Stimulated activated naive B cell treated with anti-CD40 and anti-IgM and Interleukin-4, amounts not matched to agents 10 μg/mL and 1 μg/mL and 100 μg/mL, for 72 hours (primary cell): Measurements from ENCODE around the gene SLC9A7.
"Not testable (repeated sequence)": the region's sequence is repeated elsewhere in the genome, so short reads cannot be mapped to it uniquely, and the experiment has no call there.

Experiments
- ATAC-seq, 2 donors: fragments of 150-1000 bp; cut with Tn5 transposase; replicated peaks; 2 replicates each; pipeline ENCODE4 v1.10.0; 2021; ENCODE audit warnings: moderate library complexity in 1 of 2
- DNase-seq: peaks from one replicate; pipeline ENCODE4 v3.0.0; 2021
- H3K27ac Mint-ChIP-seq: one replicate; pipeline ENCODE4 v1.8.0; 2022; ENCODE audit warnings: mild to moderate bottlenecking, mixed read lengths
- H3K27me3 Mint-ChIP-seq, 2 donors: one replicate each; pipeline ENCODE4 v1.8.0; 2022; ENCODE audit warnings: mixed read lengths in 2 of 2
- H3K36me3 Mint-ChIP-seq, 2 donors: one replicate each; pipeline ENCODE4 v1.8.0; 2022; ENCODE audit warnings: mixed read lengths in 2 of 2, mild to moderate bottlenecking in 1 of 2
- H3K4me1 Mint-ChIP-seq, 2 donors: one replicate each; pipeline ENCODE4 v1.8.0; 2022; ENCODE audit warnings: mixed read lengths in 2 of 2, mild to moderate bottlenecking in 1 of 2
- H3K4me3 Mint-ChIP-seq, 2 donors: one replicate each; pipeline ENCODE4 v1.8.0; 2022; ENCODE audit warnings: mild to moderate bottlenecking in 2 of 2, mixed read lengths in 2 of 2, moderate library complexity in 1 of 2
- H3K9me3 Mint-ChIP-seq, 2 donors: one replicate each; pipeline ENCODE4 v1.8.0; 2022; ENCODE audit warnings: mixed read lengths in 2 of 2, mild to moderate bottlenecking in 1 of 2

SLC9A7 gene

DNA sequence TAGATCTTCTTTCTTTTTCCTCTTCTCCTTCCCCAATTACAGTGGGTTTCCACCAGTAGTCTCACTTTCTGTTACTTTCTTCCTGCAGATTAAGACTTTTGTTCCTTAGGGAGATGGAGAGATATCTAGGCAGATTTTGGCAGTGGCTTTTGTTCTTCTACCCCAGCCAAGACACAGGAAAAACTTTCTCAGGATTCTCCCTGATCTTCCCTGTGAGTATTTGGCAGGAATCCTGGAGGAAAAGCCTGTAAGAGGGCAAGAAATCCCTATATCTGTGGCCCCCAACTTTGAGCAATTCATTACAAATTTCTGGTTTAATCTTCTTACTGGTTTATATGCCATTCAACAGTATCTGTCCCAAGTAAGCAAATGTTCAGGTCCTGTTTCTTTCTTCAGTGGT lies 21.9 kb downstream of the SLC9A7 start:
- Mint-ChIP-seq H3K4me3 (no peak overlapping the region), H3K27ac (no peak overlapping the region), H3K27me3 (no peaks in the 10 kb centered on the region), H3K9me3 (peaks cover 9 to 21% of the 10 kb centered on the region in 2 donors), H3K4me1 (peaks cover 10 to 24% of the 10 kb centered on the region in 2 donors), H3K36me3 (peaks cover 33 to 53% of the 10 kb centered on the region in 2 donors)
- ATAC-seq (no peak), DNase-seq (no peak)

DNA sequence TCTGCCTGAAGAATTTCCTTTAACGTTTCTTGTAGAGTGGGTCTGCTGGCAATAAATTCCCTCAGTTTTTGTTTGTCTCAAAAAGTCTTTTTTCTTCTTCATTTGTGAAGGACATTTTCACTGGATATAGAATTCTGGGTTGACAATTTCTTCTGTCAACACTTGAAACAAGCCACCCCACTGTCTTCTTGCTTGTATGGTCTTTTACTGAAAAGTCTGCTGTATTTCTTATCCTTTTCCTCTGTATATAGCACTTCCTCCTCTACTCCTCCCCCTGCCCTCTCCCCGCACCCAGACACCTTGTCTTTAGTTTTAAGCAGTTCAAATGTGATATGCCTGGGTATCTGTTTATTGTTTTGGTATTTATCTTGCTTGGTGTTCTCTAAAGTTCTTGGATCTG lies 23.3 kb downstream of the SLC9A7 start:
- H3K4me3 Mint-ChIP-seq = no peak overlapping the region
- peaks cover 9 to 21% of the 10 kb centered on the region in 2 donors for H3K9me3 Mint-ChIP-seq
- no peak for DNase-seq
- H3K4me1 Mint-ChIP-seq = peaks cover 13 to 23% of the 10 kb centered on the region in 2 donors
- H3K36me3 Mint-ChIP-seq = peaks cover 33 to 52% of the 10 kb centered on the region in 2 donors
- H3K27ac Mint-ChIP-seq = no peak overlapping the region
- no peaks in the 10 kb centered on the region for H3K27me3 Mint-ChIP-seq
- no peak for ATAC-seq

DNA sequence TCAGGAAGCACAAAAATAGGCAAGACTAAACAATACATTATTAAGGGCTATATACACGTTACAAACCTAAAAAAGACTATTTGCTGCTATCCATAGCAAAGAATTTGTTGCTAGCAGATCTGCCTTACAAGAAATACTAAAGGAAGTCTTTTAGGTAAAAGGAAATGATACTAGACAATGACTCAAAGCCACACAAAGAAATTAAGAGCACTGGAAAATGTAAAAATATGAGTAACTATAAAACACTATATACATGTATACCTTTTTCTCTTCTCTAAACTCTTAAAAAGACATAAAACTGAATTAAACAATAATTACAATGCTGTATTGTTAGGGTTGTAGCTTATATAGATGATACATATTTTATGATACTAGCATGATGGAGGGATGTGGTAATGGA lies 25.7 kb downstream of the SLC9A7 start:
- Mint-ChIP-seq H3K36me3 (peaks cover 26 to 42% of the 10 kb centered on the region in 2 donors), H3K27ac (no peak overlapping the region), H3K4me3 (no peak overlapping the region), H3K27me3 (no peaks in the 10 kb centered on the region), H3K9me3 (peaks cover 6 to 17% of the 10 kb centered on the region in 2 donors), H3K4me1 (peaks cover 9 to 16% of the 10 kb centered on the region in 2 donors)
- peak; percentile 60 to 67 for ATAC-seq
- DNase-seq = no peak

DNA sequence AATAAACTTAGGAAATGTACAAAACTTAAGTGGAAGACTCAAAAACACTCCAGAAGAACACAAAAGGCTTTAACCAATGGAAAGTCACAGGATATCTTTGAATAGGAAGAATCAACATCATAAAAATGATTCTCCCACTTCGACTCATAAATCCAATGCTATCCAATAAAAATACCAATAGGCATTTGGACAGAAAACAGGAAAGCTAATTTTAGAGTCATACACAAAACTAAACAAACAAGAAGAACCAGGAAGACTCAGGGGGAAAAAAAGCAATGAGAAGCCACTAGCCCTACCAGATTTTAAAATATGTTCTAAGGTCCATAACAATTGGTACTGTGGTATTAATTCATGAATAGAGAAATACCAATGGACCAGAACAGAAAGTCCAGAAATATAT lies 28.2 kb downstream of the SLC9A7 start:
- no peak for ATAC-seq
- H3K4me1 Mint-ChIP-seq = peaks cover 13 to 30% of the 10 kb centered on the region in 2 donors
- no peak for DNase-seq
- no peak overlapping the region for H3K27ac Mint-ChIP-seq
- H3K9me3 Mint-ChIP-seq = peaks cover 2% of the 10 kb centered on the region in 2 donors
- H3K36me3 Mint-ChIP-seq = peaks cover 10 to 29% of the 10 kb centered on the region in 2 donors
- no peaks in the 10 kb centered on the region for H3K27me3 Mint-ChIP-seq
- no peak overlapping the region for H3K4me3 Mint-ChIP-seq

DNA sequence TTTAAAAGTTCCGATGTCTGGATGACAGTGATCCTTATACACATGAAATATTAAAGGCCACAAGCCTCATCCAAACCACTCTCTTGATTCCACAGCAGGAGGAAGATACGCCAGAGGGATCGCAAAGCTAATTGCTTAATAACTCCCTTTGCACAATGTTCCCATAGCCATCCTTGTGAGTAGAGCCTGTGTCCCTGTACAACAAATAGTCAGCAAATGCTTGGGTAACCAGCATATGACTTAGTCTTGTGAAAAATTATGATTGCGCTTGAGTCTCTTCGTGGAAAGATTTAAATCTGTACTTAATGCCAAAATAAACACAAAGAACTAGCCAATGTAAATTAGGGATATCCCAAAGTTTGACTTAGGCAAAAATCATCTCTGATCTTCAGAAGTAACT lies 31.5 kb downstream of the SLC9A7 start:
- DNase-seq (no peak), ATAC-seq (no peak)
- Mint-ChIP-seq H3K4me1 (peaks cover 20 to 47% of the 10 kb centered on the region in 2 donors), H3K27ac (no peak overlapping the region), H3K4me3 (no peak overlapping the region), H3K27me3 (no peaks in the 10 kb centered on the region), H3K36me3 (peaks cover 12 to 23% of the 10 kb centered on the region in 2 donors), H3K9me3 (peaks cover 2 to 5% of the 10 kb centered on the region in 2 donors)

DNA sequence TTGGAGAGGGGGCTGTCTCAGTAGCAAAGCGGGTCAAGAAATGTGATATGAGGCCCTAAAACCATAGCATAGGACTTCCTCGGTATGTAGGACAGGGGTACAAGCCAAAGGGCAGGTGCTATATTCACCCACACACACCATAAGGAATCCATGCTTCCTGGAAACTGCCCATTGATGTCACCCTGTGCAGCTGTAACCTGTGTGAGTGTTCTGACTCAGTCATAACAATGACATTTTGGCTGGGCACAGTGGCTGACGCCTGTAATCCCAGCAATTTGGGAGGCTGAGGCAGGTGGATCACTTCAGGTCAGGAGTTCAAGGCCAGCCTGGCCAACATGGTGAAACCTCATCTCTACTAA lies 35.4 kb downstream of the SLC9A7 start:
- peaks cover 10 to 16% of the 10 kb centered on the region in 2 donors for H3K36me3 Mint-ChIP-seq
- ATAC-seq = peak; percentile 86
- peaks cover 30 to 62% of the 10 kb centered on the region in 2 donors for H3K4me1 Mint-ChIP-seq
- H3K27ac Mint-ChIP-seq = peak overlapping the region; percentile 83
- not testable (repeated sequence) for H3K27me3 Mint-ChIP-seq, DNase-seq, H3K9me3 Mint-ChIP-seq
- peak overlapping the region in 1 of 2 donors; percentile 19 for H3K4me3 Mint-ChIP-seq

DNA sequence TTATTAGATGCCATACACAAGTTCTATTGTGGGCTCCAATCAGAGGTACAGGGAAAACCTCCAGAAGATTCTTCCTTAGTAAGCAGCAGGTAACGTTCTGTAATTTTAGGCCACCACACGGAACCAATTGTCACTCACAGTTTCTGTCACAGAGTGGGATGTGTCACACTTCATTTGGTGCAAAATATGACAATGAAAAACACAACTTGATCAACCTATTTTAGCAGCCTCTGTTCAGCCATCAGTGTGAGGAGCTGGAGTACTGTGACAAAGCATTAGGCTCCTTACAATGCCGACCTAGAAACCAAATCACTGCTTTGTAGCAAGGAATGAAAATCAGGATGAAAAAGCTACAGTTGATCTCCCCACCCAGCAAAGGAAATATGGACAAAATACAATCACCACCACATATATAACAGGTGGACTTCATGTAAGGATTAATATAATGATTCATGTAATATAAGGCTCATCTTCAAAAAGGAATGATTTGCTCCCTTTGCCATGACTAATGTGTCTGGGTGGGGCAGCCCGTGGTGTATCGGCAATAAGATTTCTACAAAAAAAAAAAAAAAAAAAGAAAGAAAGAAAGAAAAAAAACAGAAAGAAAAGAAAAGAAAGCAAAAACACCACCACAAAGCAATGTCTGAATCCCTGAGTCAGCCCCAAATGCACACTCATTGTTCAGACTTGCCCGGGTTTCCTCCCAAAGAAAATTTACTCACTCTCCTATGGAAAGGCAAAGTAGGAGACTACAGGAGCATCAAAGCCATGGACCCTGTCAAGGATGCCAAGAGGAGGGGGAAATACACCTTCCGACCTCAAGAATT lies 36.0 kb downstream of the SLC9A7 start:
- Mint-ChIP-seq H3K4me1 (peaks cover 30 to 67% of the 10 kb centered on the region in 2 donors), H3K36me3 (peaks cover 9 to 17% of the 10 kb centered on the region in 2 donors), H3K27ac (peak overlapping the region; percentile 83), H3K4me3 (peak overlapping the region in 1 of 2 donors; percentile 44), H3K27me3 (no peaks in the 10 kb centered on the region), H3K9me3 (peaks cover 2 to 5% of the 10 kb centered on the region in 2 donors)
- DNase-seq (no peak), ATAC-seq (peak; percentile 27 to 36)

DNA sequence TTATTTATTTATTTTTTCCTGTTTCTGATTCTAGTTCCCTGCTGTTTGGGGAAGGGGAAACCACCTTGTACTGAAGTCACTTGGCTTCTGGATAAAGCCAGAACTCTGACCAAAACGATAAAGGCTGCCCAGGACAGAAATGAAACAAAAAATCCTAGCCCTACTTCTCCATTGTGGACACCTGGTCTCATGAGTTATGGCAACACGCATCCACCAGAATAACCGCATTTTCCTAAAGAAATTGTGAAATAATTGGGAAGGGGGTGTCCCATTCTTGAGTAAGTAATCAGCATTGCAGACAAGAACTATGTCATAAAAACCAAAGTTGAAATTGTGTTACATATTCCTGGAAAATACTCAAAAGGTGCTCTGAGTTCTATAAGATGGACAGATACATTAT lies 42.1 kb downstream of the SLC9A7 start:
- Mint-ChIP-seq H3K4me1 (peaks cover 27 to 66% of the 10 kb centered on the region in 2 donors), H3K9me3 (peaks cover 0 to under 1% of the 10 kb centered on the region in 2 donors), H3K36me3 (peaks cover 7 to 12% of the 10 kb centered on the region in 2 donors), H3K27ac (no peak overlapping the region), H3K27me3 (peaks cover 0 to 2% of the 10 kb centered on the region in 2 donors), H3K4me3 (no peak overlapping the region)
- ATAC-seq (no peak), DNase-seq (no peak)

DNA sequence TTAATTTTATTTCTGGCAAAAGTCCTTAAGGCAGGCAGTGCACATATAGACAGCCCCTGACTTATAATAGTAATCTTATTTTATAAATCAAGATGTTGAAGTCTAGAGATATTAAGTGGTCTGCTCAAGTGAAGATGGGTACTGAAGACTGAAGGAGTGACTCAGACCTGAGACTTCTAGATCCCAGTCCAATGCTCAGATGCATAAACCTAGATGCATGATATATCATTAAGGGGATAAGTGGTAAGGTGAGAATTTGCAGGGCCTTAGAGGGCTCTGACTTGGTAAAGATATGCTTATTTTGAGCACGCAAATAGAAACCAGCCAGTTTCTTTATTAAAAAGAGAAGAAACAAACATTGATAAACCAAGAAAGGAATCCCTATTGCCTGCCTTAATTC lies 42.9 kb downstream of the SLC9A7 start:
- Mint-ChIP-seq H3K4me3 (no peak overlapping the region), H3K27me3 (peaks cover 0 to 5% of the 10 kb centered on the region in 2 donors), H3K27ac (peak overlapping the region; percentile 47), H3K4me1 (peaks cover 29 to 67% of the 10 kb centered on the region in 2 donors), H3K9me3 (peaks cover 2 to 3% of the 10 kb centered on the region in 2 donors), H3K36me3 (peaks cover 11 to 16% of the 10 kb centered on the region in 2 donors)
- no peak for ATAC-seq
- no peak for DNase-seq

DNA sequence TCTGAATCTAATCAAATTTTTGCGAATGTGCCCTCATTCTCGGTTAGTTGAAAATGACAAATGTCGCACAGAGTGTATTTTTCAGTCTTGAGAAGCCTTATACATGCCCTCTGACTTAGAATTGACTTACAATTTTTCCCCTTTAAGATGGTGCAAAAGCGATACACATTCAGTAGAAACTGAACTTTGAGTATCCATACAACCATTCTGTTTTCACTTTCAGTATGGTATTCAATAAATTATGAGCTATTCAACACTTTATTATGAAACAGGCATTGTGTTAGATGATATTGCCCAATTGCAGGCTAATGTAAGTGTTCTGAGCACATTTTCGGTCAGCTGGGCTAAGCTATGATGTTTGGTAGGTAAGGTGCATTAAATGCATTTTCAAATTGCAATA lies 43.4 kb downstream of the SLC9A7 start:
- ATAC-seq = no peak
- Mint-ChIP-seq H3K27ac (peak overlapping the region; percentile 47), H3K27me3 (peaks cover 0 to 5% of the 10 kb centered on the region in 2 donors), H3K4me1 (peaks cover 31 to 68% of the 10 kb centered on the region in 2 donors), H3K9me3 (peaks cover 2 to 3% of the 10 kb centered on the region in 2 donors), H3K36me3 (peaks cover 10 to 16% of the 10 kb centered on the region in 2 donors), H3K4me3 (no peak overlapping the region)
- DNase-seq = no peak

DNA sequence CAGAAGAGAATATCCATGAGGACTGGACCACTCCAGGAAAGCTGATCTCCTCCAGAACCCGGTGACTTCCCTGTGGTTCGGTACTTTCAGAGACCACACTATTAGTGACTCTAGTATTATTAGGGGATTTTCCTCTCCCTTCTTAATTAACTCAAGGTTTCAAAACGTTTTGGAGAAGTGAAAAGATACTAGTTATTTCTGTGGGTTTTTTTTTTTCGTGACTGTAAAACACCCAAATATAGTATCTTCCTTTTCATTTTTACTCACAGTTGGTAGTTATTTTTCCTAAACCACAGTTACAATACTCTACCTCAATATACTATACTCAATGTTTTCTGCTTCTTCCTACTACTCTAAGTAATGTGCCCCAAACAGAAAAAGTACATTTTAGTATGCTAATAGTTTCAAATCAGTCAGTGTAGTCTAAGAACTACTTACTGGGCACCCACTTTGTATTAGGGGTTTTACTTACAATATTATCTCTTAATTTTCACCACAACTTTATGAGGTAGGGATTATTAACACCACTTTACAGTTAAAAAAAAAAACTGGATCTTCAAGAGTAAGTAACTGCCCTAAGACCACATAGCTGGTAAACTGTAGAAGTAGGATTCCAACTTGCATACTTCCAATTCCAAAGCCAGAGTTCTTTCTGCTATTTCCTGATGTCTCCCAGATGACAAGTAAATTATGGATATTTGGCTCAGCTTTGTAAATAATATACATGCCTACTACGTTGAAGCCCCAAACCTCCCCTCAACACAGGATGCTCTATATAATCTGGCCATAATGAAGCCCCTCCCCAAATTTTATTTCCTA lies 45.0 kb downstream of the SLC9A7 start:
- ATAC-seq = peak; percentile 69 to 71
- peaks cover 10 to 22% of the 10 kb centered on the region in 2 donors for H3K36me3 Mint-ChIP-seq
- H3K27ac Mint-ChIP-seq = peak overlapping the region; percentile 84
- peaks cover 0 to 5% of the 10 kb centered on the region in 2 donors for H3K27me3 Mint-ChIP-seq
- H3K4me1 Mint-ChIP-seq = peaks cover 36 to 78% of the 10 kb centered on the region in 2 donors
- peak; percentile 20 for DNase-seq
- H3K4me3 Mint-ChIP-seq = peak overlapping the region; percentile 59 to 65
- peaks cover 2 to 3% of the 10 kb centered on the region in 2 donors for H3K9me3 Mint-ChIP-seq

DNA sequence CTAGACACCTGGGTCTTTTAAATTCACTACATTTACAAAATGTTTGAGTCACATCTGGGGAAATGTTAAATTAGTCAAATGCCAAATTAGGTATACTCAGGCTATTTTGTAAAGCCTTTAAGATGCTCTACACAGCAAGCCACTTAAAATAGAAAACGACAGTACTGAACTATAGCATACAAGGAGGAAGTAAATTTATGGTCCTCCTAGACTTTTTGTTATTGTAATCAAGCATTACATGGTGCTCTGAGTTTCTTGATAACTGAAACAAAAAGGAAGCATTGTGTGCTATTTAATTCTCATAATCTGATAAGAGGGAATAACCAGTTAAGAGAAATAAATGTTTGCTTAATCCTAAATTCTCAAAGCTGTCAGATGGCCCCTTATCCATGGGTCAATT lies 46.2 kb downstream of the SLC9A7 start:
- H3K4me3 Mint-ChIP-seq = peak overlapping the region; percentile 59 to 65
- H3K4me1 Mint-ChIP-seq = peaks cover 40 to 79% of the 10 kb centered on the region in 2 donors
- H3K27ac Mint-ChIP-seq = peak overlapping the region; percentile 84

DNA sequence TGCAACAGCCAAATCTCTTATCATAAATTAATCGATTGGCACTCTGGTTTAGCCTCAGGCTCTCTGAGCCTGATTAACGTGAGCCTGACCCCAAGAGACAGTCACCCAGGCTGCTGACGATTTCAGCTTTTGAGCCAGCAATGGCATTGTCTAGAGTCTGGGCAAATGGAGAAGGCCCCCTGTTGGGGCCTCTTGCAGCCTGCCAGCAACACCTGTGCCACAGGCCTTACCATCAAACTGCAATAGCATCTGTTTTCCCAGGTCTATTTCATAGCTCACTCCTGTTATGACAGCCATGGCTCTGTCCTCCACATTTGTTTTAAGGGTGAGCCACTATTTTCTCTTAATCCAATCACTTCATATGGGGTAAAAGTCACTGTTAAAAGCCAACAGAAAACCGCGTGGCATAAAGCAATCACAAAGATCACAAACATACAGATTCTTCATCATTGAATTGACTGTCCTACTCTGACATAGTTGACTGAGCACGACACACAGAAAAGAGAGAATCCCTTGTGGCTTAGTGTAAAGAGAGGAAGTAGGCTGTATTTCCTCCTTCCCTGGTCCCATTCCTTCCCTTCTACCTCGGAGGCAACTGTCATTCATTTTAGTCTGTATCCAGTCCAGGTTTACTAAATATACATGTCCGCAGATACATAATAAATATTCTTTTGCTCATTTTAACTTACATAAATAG lies 47.8 kb downstream of the SLC9A7 start:
- no peak for DNase-seq
- Mint-ChIP-seq H3K4me1 (peaks cover 41 to 82% of the 10 kb centered on the region in 2 donors), H3K27ac (peak overlapping the region; percentile 90), H3K9me3 (peaks cover 2 to 9% of the 10 kb centered on the region in 2 donors), H3K36me3 (peaks cover 15 to 38% of the 10 kb centered on the region in 2 donors), H3K4me3 (peak overlapping the region; percentile 70), H3K27me3 (peaks cover 0 to 10% of the 10 kb centered on the region in 2 donors)
- peak; percentile 44 to 45 for ATAC-seq

More for the DNA sequence above, 46.2 kb downstream of the SLC9A7 start:
- DNase-seq = no peak
- Mint-ChIP-seq H3K36me3 (peaks cover 13 to 26% of the 10 kb centered on the region in 2 donors), H3K9me3 (peaks cover 2 to 9% of the 10 kb centered on the region in 2 donors), H3K27me3 (peaks cover 0 to 10% of the 10 kb centered on the region in 2 donors)
- peak; percentile 42 to 66 for ATAC-seq

DNA sequence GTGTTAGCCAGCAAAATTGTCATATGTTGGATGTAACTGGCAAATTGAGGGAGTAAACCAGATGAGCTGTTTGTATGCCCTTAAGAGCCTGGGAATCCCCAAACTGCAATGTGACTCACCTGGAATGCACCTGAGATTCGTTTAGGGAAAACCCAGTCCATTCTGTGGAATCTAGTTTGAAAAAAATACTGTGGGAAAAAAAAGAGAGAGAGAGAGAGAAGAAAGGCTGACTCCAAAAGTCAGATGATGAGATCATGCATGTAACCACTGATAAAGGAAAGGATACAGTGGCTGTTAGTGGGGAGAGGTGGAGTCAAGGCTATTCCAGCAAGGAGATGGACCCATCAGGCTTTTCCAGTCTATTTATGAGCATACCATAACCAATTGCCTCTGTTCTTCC lies 48.5 kb downstream of the SLC9A7 start:
- ATAC-seq (peak; percentile 29 to 33), DNase-seq (peak; percentile 23)
- Mint-ChIP-seq H3K36me3 (peaks cover 15 to 42% of the 10 kb centered on the region in 2 donors), H3K9me3 (peaks cover 2 to 9% of the 10 kb centered on the region in 2 donors), H3K4me3 (peak overlapping the region; percentile 70), H3K27ac (peak overlapping the region; percentile 90), H3K4me1 (peaks cover 41 to 87% of the 10 kb centered on the region in 2 donors), H3K27me3 (peaks cover 0 to 10% of the 10 kb centered on the region in 2 donors)
